Lower leg skin (tissue), 3 donors: ENCODE data around the gene PRDM11.

Source experiments
- CTCF ChIP-seq, 3 donors: fragments of 450-650 bp; IDR thresholded peaks; one replicate each; pipeline ENCODE4 v1.5.1; 2016; ENCODE audit warnings: antibody characterized with exemption in 3 of 3, mild to moderate bottlenecking in 3 of 3, moderate library complexity in 2 of 3
- POLR2A ChIP-seq, 2 donors: fragments of 450-650 bp; IDR thresholded peaks; one replicate each; pipeline ENCODE4 v1.6.1; 2016 to 2017; ENCODE audit warnings: antibody characterized with exemption in 2 of 2, mild to moderate bottlenecking in 1 of 2, moderate library complexity in 1 of 2

GRCh38 chr11:45185228-45185729 is 38.8 kb downstream of the PRDM11 start:
- no peak for TF ChIP-seq CTCF (IDR thresholded peaks at IDR 0.05)
- no peak for TF ChIP-seq POLR2A (IDR thresholded peaks at IDR 0.05)
